Activated T-helper 17 cell treated with anti-CD3 and anti-CD28 coated beads, Interleukin-2, amount 50 U/mL, for 72 hours (primary cell): ENCODE measurements around the gene TOB1. TPM values are rescaled to one million over a fixed set of nuclear protein-coding genes. Genes with fewer than 3 reads are reported as not detected.

ENCODE experiments used
- ATAC-seq: fragments of 150-1000 bp; cut with Tn5 transposase; replicated peaks from 2 replicates; pipeline ENCODE4 v1.10.0; 2021; ENCODE audit warnings: mild to moderate bottlenecking, moderate library complexity
- H3K27ac Mint-ChIP-seq: one replicate; pipeline ENCODE4 v1.8.0; 2022; ENCODE audit warnings: mixed read lengths
- H3K27me3 Mint-ChIP-seq: one replicate; pipeline ENCODE4 v1.8.0; 2022; ENCODE audit warnings: mixed read lengths
- H3K36me3 Mint-ChIP-seq: one replicate; pipeline ENCODE4 v1.8.0; 2022; ENCODE audit warnings: low read depth, mild to moderate bottlenecking, mixed read lengths
- H3K4me1 Mint-ChIP-seq: one replicate; pipeline ENCODE4 v1.8.0; 2022; ENCODE audit warnings: mixed read lengths
- H3K4me3 Mint-ChIP-seq: one replicate; pipeline ENCODE4 v1.8.0; 2022; ENCODE audit warnings: mild to moderate bottlenecking, mixed read lengths
- H3K9me3 Mint-ChIP-seq: one replicate; pipeline ENCODE4 v1.8.0; 2022; ENCODE audit warnings: mixed read lengths
- total RNA-seq, 2 donors: library from RNA; stranded (reverse); gene quantifications; one replicate each; pipeline ENCODE4 v1.2.3, GENCODE V29; 2022

TOB1 gene
- total RNA-seq, 2 donors from 2014 or later: 33.1 to 40.8 TPM

- ATAC-seq: no peak
- Mint-ChIP-seq H3K9me3 (no peaks in the 10 kb centered on the region), H3K4me1 (no peaks in the 10 kb centered on the region), H3K4me3 (no peak overlapping the region), H3K36me3 (no peaks in the 10 kb centered on the region), H3K27me3 (no peaks in the 10 kb centered on the region), H3K27ac (peak overlapping the region; percentile 30)
These were observed 15.5 kb downstream of the TOB1 start for GRCh38 chr17:50850640-50851039.

GRCh38 chr17:50848711-50849110, 17.4 kb downstream of the TOB1 start:
- Mint-ChIP-seq H3K27me3 (no peaks in the 10 kb centered on the region), H3K36me3 (no peaks in the 10 kb centered on the region), H3K4me1 (no peaks in the 10 kb centered on the region), H3K4me3 (no peak overlapping the region), H3K9me3 (no peaks in the 10 kb centered on the region), H3K27ac (peak overlapping the region; percentile 3)
- ATAC-seq: no peak

GRCh38 chr17:50848039-50848438, 18.1 kb downstream of the TOB1 start:
- H3K4me3 Mint-ChIP-seq: no peak overlapping the region
- H3K27me3 Mint-ChIP-seq: no peaks in the 10 kb centered on the region
- no peaks in the 10 kb centered on the region for H3K9me3 Mint-ChIP-seq
- H3K27ac Mint-ChIP-seq: no peak overlapping the region
- H3K4me1 Mint-ChIP-seq: no peaks in the 10 kb centered on the region
- ATAC-seq: no peak
- H3K36me3 Mint-ChIP-seq: no peaks in the 10 kb centered on the region

GRCh38 chr17:50847566-50847965, 18.6 kb downstream of the TOB1 start:
- ATAC-seq: no peak
- Mint-ChIP-seq H3K27ac (no peak overlapping the region), H3K36me3 (no peaks in the 10 kb centered on the region), H3K4me3 (no peak overlapping the region), H3K27me3 (no peaks in the 10 kb centered on the region), H3K4me1 (no peaks in the 10 kb centered on the region), H3K9me3 (no peaks in the 10 kb centered on the region)

GRCh38 chr17:50845240-50846147, 20.7 kb downstream of the TOB1 start:
- Mint-ChIP-seq H3K4me3 (no peak overlapping the region), H3K36me3 (no peaks in the 10 kb centered on the region), H3K27ac (peak overlapping the region; percentile 46), H3K4me1 (peaks cover 6% of the 10 kb centered on the region), H3K9me3 (no peaks in the 10 kb centered on the region), H3K27me3 (no peaks in the 10 kb centered on the region)
- no peak for ATAC-seq

GRCh38 chr17:50844117-50844700, 21.9 kb downstream of the TOB1 start:
- ATAC-seq: no peak
- H3K4me3 Mint-ChIP-seq: no peak overlapping the region
- no peak overlapping the region for H3K27ac Mint-ChIP-seq

GRCh38 chr17:50843150-50843905, 22.8 kb downstream of the TOB1 start:
- Mint-ChIP-seq H3K4me3 (no peak overlapping the region), H3K27ac (no peak overlapping the region), H3K36me3 (no peaks in the 10 kb centered on the region), H3K9me3 (no peaks in the 10 kb centered on the region), H3K27me3 (no peaks in the 10 kb centered on the region), H3K4me1 (peaks cover 6% of the 10 kb centered on the region)
- no peak for ATAC-seq

More at GRCh38 chr17:50844117-50844700, 21.9 kb downstream of the TOB1 start:
- Mint-ChIP-seq H3K9me3 (no peaks in the 10 kb centered on the region), H3K27me3 (no peaks in the 10 kb centered on the region), H3K4me1 (peaks cover 6% of the 10 kb centered on the region), H3K36me3 (no peaks in the 10 kb centered on the region)

- Mint-ChIP-seq H3K27ac (peak overlapping the region; percentile 8), H3K27me3 (no peaks in the 10 kb centered on the region), H3K4me3 (no peak overlapping the region), H3K9me3 (no peaks in the 10 kb centered on the region), H3K4me1 (peaks cover 6% of the 10 kb centered on the region), H3K36me3 (no peaks in the 10 kb centered on the region)
- no peak for ATAC-seq
These were observed 23.5 kb downstream of the TOB1 start for GRCh38 chr17:50842506-50843149.

GRCh38 chr17:50841949-50842354, 24.2 kb downstream of the TOB1 start:
- H3K36me3 Mint-ChIP-seq: no peaks in the 10 kb centered on the region

GRCh38 chr17:50841277-50841948, 24.7 kb downstream of the TOB1 start:
- H3K36me3 Mint-ChIP-seq: no peaks in the 10 kb centered on the region
- H3K9me3 Mint-ChIP-seq: no peaks in the 10 kb centered on the region
- ATAC-seq: peak; percentile 7
- H3K4me1 Mint-ChIP-seq: peaks cover 6% of the 10 kb centered on the region
- H3K27ac Mint-ChIP-seq: peak overlapping the region; percentile 8
- H3K27me3 Mint-ChIP-seq: no peaks in the 10 kb centered on the region
- no peak overlapping the region for H3K4me3 Mint-ChIP-seq

More at GRCh38 chr17:50841949-50842354, 24.2 kb downstream of the TOB1 start:
- Mint-ChIP-seq H3K27ac (peak overlapping the region; percentile 8), H3K4me3 (no peak overlapping the region), H3K4me1 (peaks cover 6% of the 10 kb centered on the region), H3K9me3 (no peaks in the 10 kb centered on the region), H3K27me3 (no peaks in the 10 kb centered on the region)
- peak; percentile 67 for ATAC-seq

- ATAC-seq: no peak
- H3K4me3 Mint-ChIP-seq: no peak overlapping the region
- peaks cover 6% of the 10 kb centered on the region for H3K4me1 Mint-ChIP-seq
These were observed 25.8 kb downstream of the TOB1 start for GRCh38 chr17:50840311-50840851.

GRCh38 chr17:50839591-50840310, 26.4 kb downstream of the TOB1 start:
- peaks cover 6% of the 10 kb centered on the region for H3K27me3 Mint-ChIP-seq
- no peak for ATAC-seq
- H3K36me3 Mint-ChIP-seq: no peaks in the 10 kb centered on the region
- no peaks in the 10 kb centered on the region for H3K9me3 Mint-ChIP-seq
- H3K4me1 Mint-ChIP-seq: peaks cover 6% of the 10 kb centered on the region
- no peak overlapping the region for H3K27ac Mint-ChIP-seq
- H3K4me3 Mint-ChIP-seq: no peak overlapping the region

More at GRCh38 chr17:50840311-50840851, 25.8 kb downstream of the TOB1 start:
- H3K27me3 Mint-ChIP-seq: peaks cover 5% of the 10 kb centered on the region
- H3K9me3 Mint-ChIP-seq: no peaks in the 10 kb centered on the region
- no peaks in the 10 kb centered on the region for H3K36me3 Mint-ChIP-seq
- no peak overlapping the region for H3K27ac Mint-ChIP-seq
